ENCODE results near the gene YTHDC1.

YTHDC1 gene

DNA sequence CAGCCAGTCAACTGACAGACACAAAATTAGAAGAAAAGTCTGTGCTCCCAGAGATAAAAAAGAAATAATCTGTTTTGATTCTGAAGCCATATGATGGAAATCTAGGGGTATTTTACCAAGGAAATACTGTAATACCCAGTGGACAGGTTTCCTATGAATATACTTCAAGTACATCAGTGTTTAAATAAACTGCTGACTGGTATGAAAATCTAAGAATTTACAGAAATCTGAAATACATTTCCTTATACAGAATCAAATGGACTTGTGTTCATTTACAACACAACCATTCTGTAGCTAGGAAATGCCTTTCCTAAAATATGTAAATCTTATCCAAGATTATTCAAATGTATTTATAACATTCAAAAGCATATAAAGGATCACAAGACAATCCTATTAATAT lies 13.4 kb downstream of the YTHDC1 start:
- no peaks in the 10 kb centered on the region for H3K4me1 ChIP-seq (ENCODE audit: control insufficient read depth, low read depth, low read length)
- no peak overlapping the region for H2BK15ac ChIP-seq (replicated peaks; ENCODE audit: low read depth)
- no peak overlapping the region for H3K27ac ChIP-seq (ENCODE audit: low read depth, low read length)
- no peak overlapping the region for H3K9ac ChIP-seq (ENCODE audit: low read length)
- H3K4ac ChIP-seq (ENCODE audit: low read depth, low read length): no peak overlapping the region
- peaks cover 2% of the 10 kb centered on the region for H3K79me1 ChIP-seq (ENCODE audit: low read length)
- H3K18ac ChIP-seq (ENCODE audit: low read length): no peak overlapping the region
- H3K4me2 ChIP-seq (ENCODE audit: low read length): no peak overlapping the region
- H3K36me3 ChIP-seq (ENCODE audit: control insufficient read depth, insufficient read depth, low read length): peaks cover 2% of the 10 kb centered on the region
- H4K8ac ChIP-seq (ENCODE audit: low read depth, low read length): no peak overlapping the region
- no peak overlapping the region for H4K5ac ChIP-seq (ENCODE audit: low read length)
- no peak overlapping the region for H3K4me3 ChIP-seq (ENCODE audit: low read length)
- H3K27me3 ChIP-seq (ENCODE audit: insufficient read depth, low read length, poor library complexity): no peaks in the 10 kb centered on the region
- DNase-seq: no peak
- H3K79me2 ChIP-seq (ENCODE audit: control insufficient read depth, insufficient read depth, low read length): peaks cover 28% of the 10 kb centered on the region
- no peak overlapping the region for H2BK5ac ChIP-seq (ENCODE audit: low read length)
- H2AK5ac ChIP-seq (ENCODE audit: low read length): no peak overlapping the region
- H3K23ac ChIP-seq (ENCODE audit: low read length): no peak overlapping the region
- H3K56ac ChIP-seq (ENCODE audit: low read length): no peak overlapping the region
- H2BK120ac ChIP-seq (ENCODE audit: low read depth, low read length): no peak overlapping the region

DNA sequence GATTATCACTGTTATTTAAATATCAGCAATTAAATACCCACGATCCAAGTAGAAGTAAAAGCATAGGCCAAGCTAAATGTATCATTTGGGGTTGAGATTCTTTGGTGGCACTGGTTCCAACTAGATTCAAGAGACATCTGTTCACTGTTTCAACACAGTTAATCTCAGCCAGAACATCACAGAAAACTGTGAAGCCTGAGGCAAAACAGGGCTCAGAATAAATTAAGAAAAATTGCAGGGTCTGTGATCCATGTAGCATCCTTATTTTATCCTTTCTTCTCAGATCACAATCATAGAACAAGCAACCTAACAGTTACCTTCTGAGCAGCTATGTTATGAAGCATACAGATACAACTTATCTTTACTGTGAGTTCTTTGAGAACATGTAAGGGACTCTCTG lies 23.7 kb downstream of the YTHDC1 start:
- H2BK120ac ChIP-seq (ENCODE audit: low read depth, low read length): no peak overlapping the region
- no peak overlapping the region for H3K9ac ChIP-seq (ENCODE audit: low read length)
- no peak overlapping the region for H3K4me3 ChIP-seq (ENCODE audit: low read length)
- H4K8ac ChIP-seq (ENCODE audit: low read depth, low read length): no peak overlapping the region
- peaks cover 1% of the 10 kb centered on the region for H3K36me3 ChIP-seq (ENCODE audit: control insufficient read depth, insufficient read depth, low read length)
- no peak overlapping the region for H3K27ac ChIP-seq (ENCODE audit: low read depth, low read length)
- H2BK5ac ChIP-seq (ENCODE audit: low read length): no peak overlapping the region
- DNase-seq: no peak
- H3K79me2 ChIP-seq (ENCODE audit: control insufficient read depth, insufficient read depth, low read length): peaks cover 4% of the 10 kb centered on the region
- WGBS (ENCODE audit: extremely low coverage, insufficient coverage, low lambda C conversion rate): no CpG with 5 or more reads among the region's 1 CpG
- H3K4me2 ChIP-seq (ENCODE audit: low read length): no peak overlapping the region
- no peaks in the 10 kb centered on the region for H3K27me3 ChIP-seq (ENCODE audit: insufficient read depth, low read length, poor library complexity)
- H2BK15ac ChIP-seq (replicated peaks; ENCODE audit: low read depth): no peak overlapping the region
- H3K18ac ChIP-seq (ENCODE audit: low read length): no peak overlapping the region
- no peak overlapping the region for H3K56ac ChIP-seq (ENCODE audit: low read length)
- no peak overlapping the region for H3K23ac ChIP-seq (ENCODE audit: low read length)
- H3K4me1 ChIP-seq (ENCODE audit: control insufficient read depth, low read depth, low read length): peaks cover 2% of the 10 kb centered on the region
- H4K5ac ChIP-seq (ENCODE audit: low read length): no peak overlapping the region
- H3K79me1 ChIP-seq (ENCODE audit: low read length): peaks cover 1% of the 10 kb centered on the region
- no peak overlapping the region for H3K4ac ChIP-seq (ENCODE audit: low read depth, low read length)
- no peak overlapping the region for H2AK5ac ChIP-seq (ENCODE audit: low read length)

DNA sequence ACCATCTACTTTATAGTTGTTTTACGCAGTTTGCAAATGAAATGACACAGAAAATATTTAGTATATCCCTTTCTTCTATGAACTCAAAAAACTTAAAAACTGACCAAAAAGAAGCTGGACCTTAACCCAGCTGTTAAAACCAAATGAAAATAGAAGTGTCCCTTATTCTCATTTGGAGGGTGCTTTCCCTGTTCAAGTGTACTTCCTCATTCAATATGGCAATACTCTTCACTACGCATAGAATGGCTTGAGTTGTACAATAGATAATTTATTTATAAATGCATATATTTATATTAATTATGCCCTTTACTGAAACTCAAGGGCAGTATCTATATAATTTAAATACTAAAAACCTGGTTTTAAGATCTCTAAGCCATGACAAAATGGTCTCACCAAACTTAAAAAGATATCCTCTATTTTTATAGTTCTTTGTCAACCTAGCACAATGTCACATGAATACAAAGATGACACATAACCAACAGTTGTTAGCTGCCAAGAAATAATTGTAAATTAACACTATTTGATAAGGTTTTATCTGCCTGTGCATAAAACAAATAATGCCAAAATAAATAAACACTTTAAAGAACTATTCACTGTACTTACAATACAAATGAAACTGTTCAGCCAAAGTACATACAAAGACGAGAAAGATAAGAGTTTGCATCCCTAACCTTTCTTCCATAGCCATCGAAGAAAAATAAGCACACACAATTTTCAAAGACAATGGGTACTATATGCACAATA lies 25.2 kb downstream of the YTHDC1 start:
- no peak overlapping the region for H3K9ac ChIP-seq (ENCODE audit: low read length)
- H4K8ac ChIP-seq (ENCODE audit: low read depth, low read length): no peak overlapping the region
- H3K18ac ChIP-seq (ENCODE audit: low read length): no peak overlapping the region
- no peak overlapping the region for H3K56ac ChIP-seq (ENCODE audit: low read length)
- no peak overlapping the region for H2BK15ac ChIP-seq (replicated peaks; ENCODE audit: low read depth)
- DNase-seq: no peak
- H2BK120ac ChIP-seq (ENCODE audit: low read depth, low read length): no peak overlapping the region
- H3K4me3 ChIP-seq (ENCODE audit: low read length): no peak overlapping the region
- no peak overlapping the region for H3K27ac ChIP-seq (ENCODE audit: low read depth, low read length)
- peaks cover 1% of the 10 kb centered on the region for H3K36me3 ChIP-seq (ENCODE audit: control insufficient read depth, insufficient read depth, low read length)
- H3K79me1 ChIP-seq (ENCODE audit: low read length): peaks cover 1% of the 10 kb centered on the region
- no peak overlapping the region for H3K4ac ChIP-seq (ENCODE audit: low read depth, low read length)
- WGBS (ENCODE audit: extremely low coverage, insufficient coverage, low lambda C conversion rate): no CpG with 5 or more reads among the region's 4 CpGs
- H3K79me2 ChIP-seq (ENCODE audit: control insufficient read depth, insufficient read depth, low read length): peaks cover 4% of the 10 kb centered on the region
- peaks cover 2% of the 10 kb centered on the region for H3K4me1 ChIP-seq (ENCODE audit: control insufficient read depth, low read depth, low read length)
- no peak overlapping the region for H4K5ac ChIP-seq (ENCODE audit: low read length)
- no peak overlapping the region for H3K4me2 ChIP-seq (ENCODE audit: low read length)
- no peaks in the 10 kb centered on the region for H3K27me3 ChIP-seq (ENCODE audit: insufficient read depth, low read length, poor library complexity)
- no peak overlapping the region for H2BK5ac ChIP-seq (ENCODE audit: low read length)
- no peak overlapping the region for H3K23ac ChIP-seq (ENCODE audit: low read length)
- no peak overlapping the region for H2AK5ac ChIP-seq (ENCODE audit: low read length)

DNA sequence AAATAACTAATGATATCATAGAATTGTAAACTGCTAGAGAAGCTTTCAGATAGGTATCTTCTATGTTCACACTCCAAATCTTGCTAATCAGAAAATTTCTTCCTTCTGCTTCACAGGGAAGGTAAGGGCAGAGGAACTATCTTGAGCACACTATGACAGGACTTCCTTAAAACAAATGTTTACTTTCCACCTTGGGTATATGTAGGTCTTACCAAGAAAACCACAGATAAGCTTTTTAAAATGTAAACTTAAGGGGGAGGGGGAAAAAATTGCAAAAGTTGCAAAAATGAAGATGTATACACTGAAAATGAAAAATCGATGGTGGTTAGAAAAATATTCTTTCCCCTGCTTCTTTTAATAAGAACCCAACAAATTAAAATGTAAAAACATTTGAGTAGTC lies 30.9 kb downstream of the YTHDC1 start:
- Histone ChIP-seq H3K79me1 (ENCODE audit: low read length) (no peaks in the 10 kb centered on the region), H3K36me3 (ENCODE audit: control insufficient read depth, insufficient read depth, low read length) (peaks cover 3% of the 10 kb centered on the region), H3K4me3 (ENCODE audit: low read length) (no peak overlapping the region), H3K4me1 (ENCODE audit: control insufficient read depth, low read depth, low read length) (peaks cover 2% of the 10 kb centered on the region), H3K4me2 (ENCODE audit: low read length) (no peak overlapping the region), H3K18ac (ENCODE audit: low read length) (no peak overlapping the region), H2BK15ac (replicated peaks; ENCODE audit: low read depth) (no peak overlapping the region), H2AK5ac (ENCODE audit: low read length) (no peak overlapping the region), H3K4ac (ENCODE audit: low read depth, low read length) (no peak overlapping the region), H3K23ac (ENCODE audit: low read length) (no peak overlapping the region), H3K27me3 (ENCODE audit: insufficient read depth, low read length, poor library complexity) (no peaks in the 10 kb centered on the region), H3K56ac (ENCODE audit: low read length) (no peak overlapping the region), H3K79me2 (ENCODE audit: control insufficient read depth, insufficient read depth, low read length) (no peaks in the 10 kb centered on the region), H3K27ac (ENCODE audit: low read depth, low read length) (no peak overlapping the region), H2BK5ac (ENCODE audit: low read length) (no peak overlapping the region), H4K5ac (ENCODE audit: low read length) (no peak overlapping the region), H3K9ac (ENCODE audit: low read length) (no peak overlapping the region), H2BK120ac (ENCODE audit: low read depth, low read length) (no peak overlapping the region), H4K8ac (ENCODE audit: low read depth, low read length) (no peak overlapping the region)
- DNase-seq: no peak
- no CpG with 5 or more reads among the region's 1 CpG for WGBS (ENCODE audit: extremely low coverage, insufficient coverage, low lambda C conversion rate)

DNA sequence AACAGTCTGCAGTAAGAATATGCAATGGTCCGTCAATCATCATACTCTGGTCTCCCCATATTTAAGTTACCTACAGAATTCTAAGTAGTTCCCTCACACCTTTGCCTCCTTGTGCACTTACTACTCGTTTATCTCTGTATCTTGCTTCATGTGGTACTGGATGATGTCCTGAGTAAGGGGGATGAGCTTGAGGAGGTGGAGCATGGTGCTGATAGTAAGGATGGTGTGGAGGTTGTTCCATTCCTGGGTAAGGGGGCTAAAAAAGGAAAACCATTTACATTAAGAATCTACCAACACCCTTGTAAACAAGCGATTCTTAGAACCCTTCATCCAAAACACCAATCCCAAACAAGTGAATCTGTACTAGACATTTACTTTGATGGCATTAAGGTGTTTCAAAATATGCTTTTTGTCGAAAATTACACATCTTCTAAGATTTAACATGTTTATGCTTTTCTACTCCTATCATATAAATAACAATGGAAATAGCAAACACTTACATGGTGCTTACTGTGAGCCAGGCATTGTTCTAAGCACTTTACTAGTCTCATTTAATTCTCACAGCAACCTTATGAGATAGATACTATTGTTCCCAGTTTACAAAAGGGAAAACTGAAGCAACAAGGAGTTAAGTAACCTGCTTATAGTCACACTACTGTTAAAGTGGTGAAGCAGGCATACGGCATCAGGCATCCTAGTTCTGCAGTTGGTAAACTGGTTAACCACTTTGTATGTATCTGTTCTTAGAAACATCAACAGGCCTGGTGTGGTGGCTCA lies 33.5 kb downstream of the YTHDC1 start:
- Histone ChIP-seq H2BK120ac (ENCODE audit: low read depth, low read length) (no peak overlapping the region), H3K56ac (ENCODE audit: low read length) (no peak overlapping the region), H2AK5ac (ENCODE audit: low read length) (no peak overlapping the region), H3K36me3 (ENCODE audit: control insufficient read depth, insufficient read depth, low read length) (peaks cover 2% of the 10 kb centered on the region), H2BK5ac (ENCODE audit: low read length) (no peak overlapping the region), H3K27me3 (ENCODE audit: insufficient read depth, low read length, poor library complexity) (no peaks in the 10 kb centered on the region), H3K79me2 (ENCODE audit: control insufficient read depth, insufficient read depth, low read length) (no peaks in the 10 kb centered on the region), H3K9ac (ENCODE audit: low read length) (no peak overlapping the region), H3K27ac (ENCODE audit: low read depth, low read length) (no peak overlapping the region), H4K8ac (ENCODE audit: low read depth, low read length) (no peak overlapping the region), H3K4me2 (ENCODE audit: low read length) (no peak overlapping the region), H2BK15ac (replicated peaks; ENCODE audit: low read depth) (no peak overlapping the region), H4K5ac (ENCODE audit: low read length) (no peak overlapping the region), H3K4ac (ENCODE audit: low read depth, low read length) (no peak overlapping the region), H3K18ac (ENCODE audit: low read length) (peak overlapping the region; percentile 65), H3K23ac (ENCODE audit: low read length) (no peak overlapping the region), H3K4me1 (ENCODE audit: control insufficient read depth, low read depth, low read length) (no peaks in the 10 kb centered on the region), H3K4me3 (ENCODE audit: low read length) (no peak overlapping the region), H3K79me1 (ENCODE audit: low read length) (no peaks in the 10 kb centered on the region)
- no CpG with 5 or more reads among the region's 5 CpGs for WGBS (ENCODE audit: extremely low coverage, insufficient coverage, low lambda C conversion rate)
- peak; percentile 42 for DNase-seq

Data from mesendoderm (in vitro differentiated cells).